ENCODE results near the gene SOX1. TPM values are rescaled to one million over a fixed set of nuclear protein-coding genes. Genes with fewer than 3 reads are reported as not detected.
A peak's percentile ranks its signal among the peaks of the same experiment; 100 is the strongest.

Gene SOX1
- total and polyA plus RNA-seq, 12 donors: not detected

DNA sequence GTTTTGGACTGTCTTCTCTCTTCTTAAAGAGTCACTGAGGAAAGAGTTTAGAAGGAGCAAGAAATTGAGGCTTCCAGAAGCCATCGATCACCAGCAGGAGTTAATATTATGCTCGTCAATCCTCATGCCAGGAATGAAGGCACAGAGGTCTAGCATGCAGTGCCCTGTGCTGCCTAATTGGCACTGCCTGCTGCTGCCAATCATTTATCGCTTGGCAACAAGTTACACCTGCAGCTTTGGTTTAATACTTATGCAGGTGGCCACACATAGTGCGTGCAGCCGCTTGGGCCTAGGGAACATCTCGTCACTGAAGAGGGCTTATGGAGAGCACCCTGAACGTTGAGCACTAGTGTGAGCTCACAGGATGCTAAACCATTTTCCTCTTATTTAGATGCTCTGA lies 2.7 kb upstream of the SOX1 start:
- peaks cover 0 to 28% (median 8%) of the 10 kb centered on the region in 9 donors for H3K4me1 ChIP-seq
- no peaks in the 10 kb centered on the region for H3K9me3 ChIP-seq
- TF ChIP-seq, protein P1, sequence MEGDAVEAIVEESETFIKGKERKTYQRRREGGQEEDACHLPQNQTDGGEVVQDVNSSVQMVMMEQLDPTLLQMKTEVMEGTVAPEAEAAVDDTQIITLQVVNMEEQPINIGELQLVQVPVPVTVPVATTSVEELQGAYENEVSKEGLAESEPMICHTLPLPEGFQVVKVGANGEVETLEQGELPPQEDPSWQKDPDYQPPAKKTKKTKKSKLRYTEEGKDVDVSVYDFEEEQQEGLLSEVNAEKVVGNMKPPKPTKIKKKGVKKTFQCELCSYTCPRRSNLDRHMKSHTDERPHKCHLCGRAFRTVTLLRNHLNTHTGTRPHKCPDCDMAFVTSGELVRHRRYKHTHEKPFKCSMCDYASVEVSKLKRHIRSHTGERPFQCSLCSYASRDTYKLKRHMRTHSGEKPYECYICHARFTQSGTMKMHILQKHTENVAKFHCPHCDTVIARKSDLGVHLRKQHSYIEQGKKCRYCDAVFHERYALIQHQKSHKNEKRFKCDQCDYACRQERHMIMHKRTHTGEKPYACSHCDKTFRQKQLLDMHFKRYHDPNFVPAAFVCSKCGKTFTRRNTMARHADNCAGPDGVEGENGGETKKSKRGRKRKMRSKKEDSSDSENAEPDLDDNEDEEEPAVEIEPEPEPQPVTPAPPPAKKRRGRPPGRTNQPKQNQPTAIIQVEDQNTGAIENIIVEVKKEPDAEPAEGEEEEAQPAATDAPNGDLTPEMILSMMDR (IDR thresholded peaks at IDR 0.05): no peak
- H3K27ac ChIP-seq: no peak overlapping the region
- 8 to 10% methylated on average over 7 of the region's 7 CpGs for WGBS, 2 donors
- ATAC-seq (no peak), DNase-seq (no peak)
- H3K27me3 ChIP-seq: peaks cover 60 to 95% (median 95%) of the 10 kb centered on the region in 7 donors
- H3K4me3 ChIP-seq: no peak overlapping the region
- no peaks in the 10 kb centered on the region for H3K36me3 ChIP-seq
- intact Hi-C loops (cut with DNase I): no loop called here

DNA sequence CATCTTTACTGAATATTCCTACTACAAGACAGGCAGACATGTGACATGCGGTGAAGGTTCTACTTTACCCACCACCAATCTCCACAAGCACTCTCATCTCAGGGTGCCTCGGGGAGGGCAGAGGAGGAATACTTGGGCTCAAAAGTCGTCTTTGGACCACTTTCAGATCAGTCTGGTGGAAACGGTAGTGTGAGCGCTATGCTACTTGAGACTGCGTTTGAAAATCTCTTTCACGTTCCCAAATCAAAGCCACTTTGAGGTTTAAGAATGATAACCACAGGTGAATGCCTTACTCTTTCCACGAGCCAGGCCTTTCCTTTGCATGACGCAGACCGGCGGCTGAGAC lies 1.5 kb upstream of the SOX1 start:
- Histone ChIP-seq H3K36me3 (no peaks in the 10 kb centered on the region), H3K27ac (no peak overlapping the region), H3K9me3 (no peaks in the 10 kb centered on the region), H3K4me1 (peaks cover 0 to 28% (median 8%) of the 10 kb centered on the region in 9 donors), H3K27me3 (peaks cover 71 to 95% (median 93%) of the 10 kb centered on the region in 7 donors), H3K4me3 (no peak overlapping the region)
- 3 to 5% methylated on average over 11 of the region's 11 CpGs for WGBS, 2 donors
- DNase-seq (no peak), ATAC-seq (no peak)
- TF ChIP-seq, protein P1 (IDR thresholded peaks at IDR 0.05): no peak
- intact Hi-C loops (cut with DNase I): no loop called here

DNA sequence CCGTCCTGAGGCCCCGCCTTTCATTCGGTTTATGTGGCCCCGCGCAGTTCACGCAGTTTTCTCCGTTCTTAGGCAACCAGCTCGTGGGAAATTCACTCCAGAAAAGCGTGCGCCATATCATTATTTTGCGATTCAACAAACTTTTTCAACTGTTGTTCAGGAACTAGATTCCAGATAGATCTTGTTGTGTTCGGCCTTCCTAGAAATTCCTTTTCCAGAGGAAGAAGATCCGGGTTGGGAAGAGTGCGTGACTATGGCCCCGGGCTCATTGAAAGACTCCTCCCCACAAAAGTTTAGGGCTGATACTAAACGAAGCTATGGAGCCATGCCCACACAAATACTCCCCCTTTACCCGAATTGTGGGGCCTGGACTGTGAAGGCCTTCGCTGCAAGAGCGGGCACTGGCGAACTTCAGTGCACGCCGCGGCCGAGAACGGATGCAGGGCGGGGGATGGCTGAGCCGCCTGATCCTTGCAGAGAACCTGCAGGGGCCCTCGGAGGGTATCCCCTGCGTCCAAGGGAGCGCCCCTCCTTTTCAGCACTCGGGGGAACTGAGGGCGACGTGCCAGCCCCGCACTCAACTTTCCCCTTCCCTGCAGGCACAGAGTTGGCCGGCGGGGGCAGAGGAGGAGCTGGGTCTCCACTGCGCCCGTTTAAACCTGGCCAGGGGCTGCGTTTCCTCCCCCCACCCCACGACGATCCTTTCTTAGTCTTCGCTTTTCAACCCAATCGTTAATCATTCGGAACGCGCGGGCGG lies 904 bp upstream of the SOX1 start:
- Histone ChIP-seq H3K9me3 (no peaks in the 10 kb centered on the region), H3K36me3 (no peaks in the 10 kb centered on the region), H3K4me1 (peaks cover 0 to 26% (median 8%) of the 10 kb centered on the region in 9 donors), H3K4me3 (peak overlapping the region; percentile 10 to 47 (median 32)), H3K27ac (no peak overlapping the region), H3K27me3 (peaks cover 71 to 95% (median 93%) of the 10 kb centered on the region in 7 donors)
- intact Hi-C loops (cut with DNase I): no loop called here
- TF ChIP-seq, protein P1 (IDR thresholded peaks at IDR 0.05): no peak
- WGBS, 2 donors: 1 to 3% methylated on average over 46 to 48 of the region's 48 CpGs
- peak in 2 of 8 donors; percentile 26 to 31 for ATAC-seq
- DNase-seq: no peak

DNA sequence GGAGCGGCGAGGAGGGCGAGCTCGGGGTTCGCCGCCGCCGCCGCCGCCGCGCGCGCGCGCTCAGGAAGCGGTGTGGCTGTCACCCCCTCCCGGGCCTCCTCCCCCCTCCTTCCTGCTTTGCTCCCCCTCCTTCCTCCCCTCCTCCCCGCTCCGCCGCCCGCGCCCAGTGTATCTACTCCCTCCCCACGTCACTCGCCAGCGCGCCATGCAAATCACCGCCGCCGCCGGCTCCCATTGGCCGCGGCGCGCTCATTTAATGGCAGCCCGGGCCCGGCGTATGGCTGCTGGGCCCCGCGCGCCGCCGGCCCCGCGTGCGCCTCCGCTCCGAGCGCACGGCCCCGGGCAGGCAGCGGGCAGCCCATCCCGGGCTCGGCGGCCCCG lies 335 bp upstream of the SOX1 start:
- ATAC-seq (peak; percentile 46 to 81 (median 74)), DNase-seq (peak; percentile 55 to 57)
- peaks cover 0 to 24% (median 8%) of the 10 kb centered on the region in 9 donors for H3K4me1 ChIP-seq
- TF ChIP-seq, protein P1 (IDR thresholded peaks at IDR 0.05): no peak
- H3K36me3 ChIP-seq: no peaks in the 10 kb centered on the region
- no peak overlapping the region for H3K27ac ChIP-seq
- no peaks in the 10 kb centered on the region for H3K9me3 ChIP-seq
- intact Hi-C loops (cut with DNase I): no loop called here
- WGBS, 2 donors: 1 to 2% methylated on average over 28 to 56 of the region's 56 CpGs
- H3K27me3 ChIP-seq: peaks cover 71 to 95% (median 93%) of the 10 kb centered on the region in 7 donors
- peak overlapping the region; percentile 10 to 47 (median 32) for H3K4me3 ChIP-seq
